Measurements from ENCODE around the gene FHOD1.

FHOD1 gene

GRCh38 chr16:67202956-67203493 is 44.3 kb downstream of the FHOD1 start:
- DNase-seq (ENCODE audit: extremely low read depth, low read depth) = no peak
- TF ChIP-seq CTCF (IDR thresholded peaks at IDR 0.05; ENCODE audit: low read depth, low read length) = no peak

- TF ChIP-seq CTCF (IDR thresholded peaks at IDR 0.05; ENCODE audit: low read depth, low read length) = no peak
- DNase-seq (ENCODE audit: extremely low read depth, low read depth) = no peak
Observed at GRCh38 chr16:67202426-67202825, 44.9 kb downstream of the FHOD1 start.

- no peak for TF ChIP-seq CTCF (IDR thresholded peaks at IDR 0.05; ENCODE audit: low read depth, low read length)
- DNase-seq (ENCODE audit: extremely low read depth, low read depth) = no peak
Observed at GRCh38 chr16:67201411-67202345, 45.6 kb downstream of the FHOD1 start.

GRCh38 chr16:67200491-67200890 is 46.8 kb downstream of the FHOD1 start:
- DNase-seq (ENCODE audit: extremely low read depth, low read depth) = no peak
- no peak for TF ChIP-seq CTCF (IDR thresholded peaks at IDR 0.05; ENCODE audit: low read depth, low read length)

GRCh38 chr16:67199808-67200198 is 47.5 kb downstream of the FHOD1 start:
- no peak for DNase-seq (ENCODE audit: extremely low read depth, low read depth)
- TF ChIP-seq CTCF (IDR thresholded peaks at IDR 0.05; ENCODE audit: low read depth, low read length) = no peak

- DNase-seq (ENCODE audit: extremely low read depth, low read depth) = no peak
- peak; percentile 34 for TF ChIP-seq CTCF (IDR thresholded peaks at IDR 0.05; ENCODE audit: low read depth, low read length)
Observed at GRCh38 chr16:67199011-67199807, 48.1 kb downstream of the FHOD1 start, which contains the start of gene ELMO3. TSS of gene ELMO3 (plus strand) at chr16:67199131. CDS start at chr16:67199327, 196 bp downstream.
